BLaER1 treated with 17β-estradiol and CSF1 and Interleukin-3, amounts not matched to agents 10 nM and 100 nM (cell line): ENCODE results near the gene CTIF.

Experiments
- H3K27ac ChIP-seq, 11 experiments: shearing (Covaris generic); formaldehyde crosslinking; 2 replicates each; pipeline ENCODE4 v1.8.1; 2022
- H3K27me3 ChIP-seq, 11 experiments: shearing (Covaris generic); formaldehyde crosslinking; 2 replicates each; pipeline ENCODE4 v1.8.1; 2022
- H3K36me3 ChIP-seq, 11 experiments: shearing (Covaris generic); formaldehyde crosslinking; 2 replicates each; pipeline ENCODE4 v1.8.1; 2022
- H3K4me1 ChIP-seq, 10 experiments: shearing (Covaris generic); formaldehyde crosslinking; 2 replicates each; pipeline ENCODE4 v1.8.1; 2022
- H3K4me2 ChIP-seq, 11 experiments: shearing (Covaris generic); formaldehyde crosslinking; 2 replicates each; pipeline ENCODE4 v1.8.1; 2022
- H3K4me3 ChIP-seq, 10 experiments: shearing (Covaris generic); formaldehyde crosslinking; 2 replicates each; pipeline ENCODE4 v1.8.1; 2022
- H3K9ac ChIP-seq, 11 experiments: shearing (Covaris generic); formaldehyde crosslinking; 2 replicates each; pipeline ENCODE4 v1.8.1; 2022
- H3K9me3 ChIP-seq, 11 experiments: shearing (Covaris generic); formaldehyde crosslinking; replicated peaks in 1 of 11; 2 replicates each; pipeline ENCODE4 v1.8.1; 2022
- H4K20me1 ChIP-seq, 11 experiments: shearing (Covaris generic); formaldehyde crosslinking; 2 replicates each; pipeline ENCODE4 v1.8.1; 2022
- Cebpa-rat ChIP-seq, 11 experiments: shearing (Covaris generic); IDR thresholded peaks; 2 replicates each; pipeline ENCODE4 v1.8.1; 2022

CTIF gene

GRCh38 chr18:48821251-48821590 is 282.4 kb downstream of the CTIF start:
- H3K4me2 ChIP-seq = peak overlapping the region; percentile 57 to 88 (median 76); a peak in 21 of 22 replicates

GRCh38 chr18:48821845-48822244 is 283.0 kb downstream of the CTIF start:
- Histone ChIP-seq H3K27me3 (no peaks in the 10 kb centered on the region), H3K4me1 (peaks cover 42 to 74% (median 72%) of the 10 kb centered on the region in 10 experiments), H3K4me3 (no peak overlapping the region), H3K4me2 (peak overlapping the region in 6 of 11 experiments; percentile 74 to 88 (median 76); a peak in 9 of 22 replicates), H3K36me3 (peaks cover 0 to 42% (median 9%) of the 10 kb centered on the region in 11 experiments; a peak in 11 of 22 replicates), H3K27ac (no peak overlapping the region), H3K9me3 (peaks cover 9 to 24% (median 12%) of the 10 kb centered on the region in 11 experiments), H3K9ac (no peak overlapping the region), H4K20me1 (peaks cover 0 to 14% (median 0%) of the 10 kb centered on the region in 11 experiments; a peak in 2 of 22 replicates)
- TF ChIP-seq Cebpa-rat (IDR thresholded peaks at IDR 0.05) = no peak

More at GRCh38 chr18:48821251-48821590, 282.4 kb downstream of the CTIF start:
- no peak overlapping the region for H3K4me3 ChIP-seq
- H3K4me1 ChIP-seq = peaks cover 36 to 74% (median 69%) of the 10 kb centered on the region in 10 experiments
- H3K9me3 ChIP-seq = peaks cover 9 to 24% (median 12%) of the 10 kb centered on the region in 11 experiments
- H3K27ac ChIP-seq = peak overlapping the region in 3 of 11 experiments; percentile 17 to 46 (median 24); a peak in 4 of 22 replicates
- H4K20me1 ChIP-seq = peaks cover 0 to 14% (median 0%) of the 10 kb centered on the region in 11 experiments; a peak in 2 of 22 replicates
- no peaks in the 10 kb centered on the region for H3K27me3 ChIP-seq
- H3K9ac ChIP-seq = peak overlapping the region in 2 of 11 experiments; percentile 2 to 11; a peak in 2 of 22 replicates
- TF ChIP-seq Cebpa-rat (IDR thresholded peaks at IDR 0.05) = no peak
- peaks cover 0 to 49% (median 11%) of the 10 kb centered on the region in 11 experiments; a peak in 11 of 22 replicates for H3K36me3 ChIP-seq

GRCh38 chr18:48824231-48824970 is 285.6 kb downstream of the CTIF start:
- Histone ChIP-seq H3K27ac (no peak overlapping the region), H3K36me3 (peaks cover 0 to 17% (median 3%) of the 10 kb centered on the region in 11 experiments; a peak in 8 of 22 replicates), H3K4me3 (no peak overlapping the region), H3K27me3 (no peaks in the 10 kb centered on the region), H3K4me2 (peak overlapping the region in 7 of 11 experiments; percentile 91 to 100 (median 98); a peak in 9 of 22 replicates), H3K9ac (no peak overlapping the region), H3K9me3 (peaks cover 9 to 24% (median 12%) of the 10 kb centered on the region in 11 experiments), H4K20me1 (peaks cover 0 to 18% (median 0%) of the 10 kb centered on the region in 11 experiments; a peak in 3 of 22 replicates), H3K4me1 (peaks cover 63 to 77% (median 73%) of the 10 kb centered on the region in 10 experiments)
- no peak for TF ChIP-seq Cebpa-rat (IDR thresholded peaks at IDR 0.05)

GRCh38 chr18:48825101-48825745 is 286.4 kb downstream of the CTIF start:
- Histone ChIP-seq H3K4me2 (peak overlapping the region; percentile 39 to 100 (median 96)), H3K27ac (peak overlapping the region in 2 of 11 experiments; percentile 29 to 40; a peak in 2 of 22 replicates), H3K36me3 (peaks cover 0 to 16% (median 0%) of the 10 kb centered on the region in 11 experiments; a peak in 8 of 22 replicates), H3K9ac (0 out of 22 replicates have a peak overlapping the region, but pooled peaks of 1 of the 11 experiments have one; percentile 2), H3K4me3 (no peak overlapping the region), H3K9me3 (peaks cover 9 to 24% (median 12%) of the 10 kb centered on the region in 11 experiments), H3K27me3 (no peaks in the 10 kb centered on the region), H3K4me1 (peaks cover 67 to 77% (median 73%) of the 10 kb centered on the region in 10 experiments), H4K20me1 (peaks cover 0 to 16% (median 0%) of the 10 kb centered on the region in 11 experiments; a peak in 3 of 22 replicates)
- TF ChIP-seq Cebpa-rat (IDR thresholded peaks at IDR 0.05) = no peak

- no peak overlapping the region for H3K9ac ChIP-seq
- H3K4me1 ChIP-seq = peaks cover 67 to 77% (median 73%) of the 10 kb centered on the region in 10 experiments
- no peak overlapping the region for H3K27ac ChIP-seq
- TF ChIP-seq Cebpa-rat (IDR thresholded peaks at IDR 0.05) = no peak
- no peaks in the 10 kb centered on the region for H3K27me3 ChIP-seq
- peaks cover 9 to 24% (median 12%) of the 10 kb centered on the region in 11 experiments for H3K9me3 ChIP-seq
- H3K36me3 ChIP-seq = peaks cover 0 to 16% (median 0%) of the 10 kb centered on the region in 11 experiments; a peak in 8 of 22 replicates
- H3K4me2 ChIP-seq = peak overlapping the region; percentile 91 to 100 (median 96); a peak in 20 of 22 replicates
- peaks cover 0 to 6% (median 0%) of the 10 kb centered on the region in 11 experiments; a peak in 2 of 22 replicates for H4K20me1 ChIP-seq
- H3K4me3 ChIP-seq = no peak overlapping the region
These were observed 287.4 kb downstream of the CTIF start for GRCh38 chr18:48826271-48826670.

- Histone ChIP-seq H3K9ac (peak overlapping the region in 2 of 11 experiments; percentile 54 to 61; a peak in 4 of 22 replicates), H4K20me1 (peaks cover 0 to 6% (median 0%) of the 10 kb centered on the region in 11 experiments; a peak in 2 of 22 replicates), H3K4me3 (no peak overlapping the region), H3K4me1 (peaks cover 71 to 77% (median 73%) of the 10 kb centered on the region in 10 experiments), H3K9me3 (peaks cover 9 to 24% (median 12%) of the 10 kb centered on the region in 11 experiments), H3K4me2 (peak overlapping the region; percentile 91 to 100 (median 96)), H3K27me3 (no peaks in the 10 kb centered on the region), H3K27ac (peak overlapping the region in 5 of 11 experiments; percentile 58 to 71 (median 61); a peak in 7 of 22 replicates), H3K36me3 (peaks cover 0 to 16% (median 0%) of the 10 kb centered on the region in 11 experiments; a peak in 7 of 22 replicates)
- TF ChIP-seq Cebpa-rat (IDR thresholded peaks at IDR 0.05) = no peak
These were observed 288.0 kb downstream of the CTIF start for GRCh38 chr18:48826806-48827205.

GRCh38 chr18:48827291-48828193 is 288.7 kb downstream of the CTIF start:
- H4K20me1 ChIP-seq = peaks cover 0 to 6% (median 0%) of the 10 kb centered on the region in 11 experiments; a peak in 2 of 22 replicates
- no peak for TF ChIP-seq Cebpa-rat (IDR thresholded peaks at IDR 0.05)
- H3K4me2 ChIP-seq = peak overlapping the region; percentile 91 to 100 (median 96)
- H3K9ac ChIP-seq = peak overlapping the region; percentile 7 to 73 (median 60)
- no peaks in the 10 kb centered on the region for H3K27me3 ChIP-seq
- peaks cover 9 to 21% (median 12%) of the 10 kb centered on the region in 11 experiments for H3K9me3 ChIP-seq
- peaks cover 78 to 83% (median 79%) of the 10 kb centered on the region in 10 experiments for H3K4me1 ChIP-seq
- H3K4me3 ChIP-seq = peak overlapping the region in 6 of 10 experiments; percentile 17 to 53 (median 38); a peak in 10 of 20 replicates
- H3K27ac ChIP-seq = peak overlapping the region in 10 of 11 experiments; percentile 35 to 74 (median 60); a peak in 20 of 22 replicates
- peaks cover 0 to 12% (median 0%) of the 10 kb centered on the region in 11 experiments; a peak in 7 of 22 replicates for H3K36me3 ChIP-seq
